Thymus (tissue), 11 donors: ENCODE measurements around the gene TMIGD2. TPM values are rescaled to one million over a fixed set of nuclear protein-coding genes. Genes with fewer than 3 reads are reported as not detected.
A peak's percentile ranks its signal among the peaks of the same experiment; 100 is the strongest.

Experiments
- DNase-seq, 9 donors: peaks; one replicate each; pipeline ENCODE4 v3.0.0-alpha.2; 2013; ENCODE audit warnings: low spot score in 9 of 9, low read depth in 6 of 9, missing footprints in 1 of 9
- H3K27ac ChIP-seq, 2 donors: one replicate each; pipeline ENCODE4 v1.5.1; 2013; ENCODE audit warnings: control low read depth in 1 of 2, low read depth in 1 of 2, low read length in 1 of 2, mild to moderate bottlenecking in 1 of 2, moderate library complexity in 1 of 2
- H3K27me3 ChIP-seq, 2 donors: one replicate each; pipeline ENCODE4 v1.5.1; 2013; ENCODE audit warnings: low read length in 1 of 2; ENCODE audit not compliant: control insufficient read depth in 2 of 2, insufficient read depth in 1 of 2
- H3K36me3 ChIP-seq, 2 donors: one replicate each; pipeline ENCODE4 v1.5.1; 2013; ENCODE audit warnings: low read length in 1 of 2, mild to moderate bottlenecking in 1 of 2, moderate library complexity in 1 of 2; ENCODE audit not compliant: control insufficient read depth in 2 of 2, insufficient read depth in 2 of 2
- H3K4me1 ChIP-seq, 2 donors: one replicate each; pipeline ENCODE4 v1.5.1; 2013; ENCODE audit warnings: low read length in 2 of 2; ENCODE audit not compliant: control insufficient read depth in 2 of 2, insufficient read depth in 2 of 2
- H3K4me3 ChIP-seq, 2 donors: one replicate each; pipeline ENCODE4 v1.5.1; 2013; ENCODE audit warnings: low read length in 2 of 2, control low read depth in 1 of 2, mild to moderate bottlenecking in 1 of 2
- H3K9me3 ChIP-seq, 2 donors: one replicate each; pipeline ENCODE4 v1.5.1; 2013; ENCODE audit warnings: low read length in 1 of 2, mild to moderate bottlenecking in 1 of 2; ENCODE audit not compliant: control insufficient read depth in 2 of 2, insufficient read depth in 1 of 2
- WGBS: extraction: QIAGEN DNeasy Blood & Tissue Kit; methylation state at CpG from one replicate; pipeline ENCODE4 v1.1.7; 2013; 5-methylcytosine and 5-hydroxymethylcytosine counted together
- polyA plus RNA-seq: library from polyadenylated mRNA; stranded (reverse); fragments of 200-250 nt; gene quantifications from one replicate; pipeline ENCODE4 v1.2.3, GENCODE V29; 2013
- total RNA-seq: library from RNA; stranded (reverse); fragments of 120-200 nt; gene quantifications from one replicate; pipeline ENCODE4 v1.2.4, GENCODE V29; 2013
- donor health status: healthy.

TMIGD2 gene
- total and polyA plus RNA-seq, 2 donors: 64.8 to 87.9 TPM

GRCh38 chr19:4267901-4268815, 34.0 kb downstream of the TMIGD2 start:
- Histone ChIP-seq H3K27me3 (no peaks in the 10 kb centered on the region), H3K36me3 (peaks cover 48 to 65% of the 10 kb centered on the region in 2 donors), H3K4me1 (no peaks in the 10 kb centered on the region), H3K4me3 (no peak overlapping the region), H3K27ac (no peak overlapping the region), H3K9me3 (peaks cover 0 to 11% of the 10 kb centered on the region in 2 donors)
- DNase-seq: no peak
- 97% methylated on average over 30 of the region's 30 CpGs for WGBS

- Histone ChIP-seq H3K27me3 (no peaks in the 10 kb centered on the region), H3K4me1 (no peaks in the 10 kb centered on the region), H3K27ac (no peak overlapping the region), H3K4me3 (no peak overlapping the region), H3K36me3 (peaks cover 50 to 73% of the 10 kb centered on the region in 2 donors), H3K9me3 (peaks cover 0 to 11% of the 10 kb centered on the region in 2 donors)
- 72% methylated on average over 21 of the region's 21 CpGs for WGBS
- DNase-seq: peak in 7 of 9 donors; percentile 30 to 71 (median 50)
Measured at GRCh38 chr19:4267101-4267900, 34.9 kb downstream of the TMIGD2 start.

- H3K27me3 ChIP-seq: no peaks in the 10 kb centered on the region
- peaks cover 0 to 6% of the 10 kb centered on the region in 2 donors for H3K9me3 ChIP-seq
- peaks cover 51 to 73% of the 10 kb centered on the region in 2 donors for H3K36me3 ChIP-seq
- H3K4me3 ChIP-seq: no peak overlapping the region
- 89% methylated on average over 18 of the region's 18 CpGs for WGBS
- no peaks in the 10 kb centered on the region for H3K4me1 ChIP-seq
- H3K27ac ChIP-seq: no peak overlapping the region
- no peak for DNase-seq
Measured at GRCh38 chr19:4266253-4267000, 35.8 kb downstream of the TMIGD2 start.

- no peak overlapping the region for H3K27ac ChIP-seq
- WGBS: 61% methylated on average over 4 of the region's 4 CpGs
- DNase-seq: peak in 1 of 9 donors; percentile 28
- H3K4me3 ChIP-seq: no peak overlapping the region
- peaks cover 0 to 6% of the 10 kb centered on the region in 2 donors for H3K9me3 ChIP-seq
- no peaks in the 10 kb centered on the region for H3K4me1 ChIP-seq
- no peaks in the 10 kb centered on the region for H3K27me3 ChIP-seq
- H3K36me3 ChIP-seq: peaks cover 58 to 84% of the 10 kb centered on the region in 2 donors
Measured at GRCh38 chr19:4264812-4265211, 37.4 kb downstream of the TMIGD2 start.

GRCh38 chr19:4260613-4261191, 41.5 kb downstream of the TMIGD2 start:
- Histone ChIP-seq H3K27me3 (no peaks in the 10 kb centered on the region), H3K9me3 (peaks cover 6 to 7% of the 10 kb centered on the region in 2 donors), H3K36me3 (peaks cover 62 to 84% of the 10 kb centered on the region in 2 donors), H3K4me3 (no peak overlapping the region), H3K4me1 (no peaks in the 10 kb centered on the region), H3K27ac (no peak overlapping the region)
- WGBS: 89% methylated on average over 11 of the region's 11 CpGs
- DNase-seq: no peak

GRCh38 chr19:4258181-4258580, 44.0 kb downstream of the TMIGD2 start:
- H3K4me1 ChIP-seq: no peaks in the 10 kb centered on the region
- DNase-seq: no peak
- no peak overlapping the region for H3K27ac ChIP-seq
- no peak overlapping the region for H3K4me3 ChIP-seq
- 98% methylated on average over 28 of the region's 28 CpGs for WGBS
- peaks cover 7 to 22% of the 10 kb centered on the region in 2 donors for H3K9me3 ChIP-seq
- H3K36me3 ChIP-seq: peaks cover 66 to 84% of the 10 kb centered on the region in 2 donors
- no peaks in the 10 kb centered on the region for H3K27me3 ChIP-seq

GRCh38 chr19:4257025-4257424, 45.2 kb downstream of the TMIGD2 start:
- WGBS: 88% methylated on average over 6 of the region's 6 CpGs
- Histone ChIP-seq H3K4me3 (no peak overlapping the region), H3K9me3 (peaks cover 7 to 27% of the 10 kb centered on the region in 2 donors), H3K36me3 (peaks cover 71 to 84% of the 10 kb centered on the region in 2 donors), H3K4me1 (no peaks in the 10 kb centered on the region), H3K27me3 (no peaks in the 10 kb centered on the region), H3K27ac (no peak overlapping the region)
- no peak for DNase-seq

GRCh38 chr19:4256563-4256962, 45.6 kb downstream of the TMIGD2 start:
- no peak for DNase-seq
- H3K27me3 ChIP-seq: no peaks in the 10 kb centered on the region
- 100% methylated on average over 4 of the region's 4 CpGs for WGBS
- H3K27ac ChIP-seq: no peak overlapping the region
- peaks cover 7 to 27% of the 10 kb centered on the region in 2 donors for H3K9me3 ChIP-seq
- peaks cover 70 to 83% of the 10 kb centered on the region in 2 donors for H3K36me3 ChIP-seq
- H3K4me3 ChIP-seq: no peak overlapping the region
- no peaks in the 10 kb centered on the region for H3K4me1 ChIP-seq
